Liver (tissue), 9 donors: ENCODE results near the gene NDUFAF8. TPM values are rescaled to one million over a fixed set of nuclear protein-coding genes. Genes with fewer than 3 reads are reported as not detected.

Experiments used
- DNase-seq: peaks from one replicate; pipeline ENCODE4 v3.0.0-alpha.2; 2017; ENCODE audit warnings: low spot score
- H3K27ac ChIP-seq, 2 donors: one replicate each; pipeline ENCODE4 v1.7.0; 2013; ENCODE audit warnings: inconsistent platforms in 2 of 2, low read length in 2 of 2, control low read depth in 1 of 2, low read depth in 1 of 2, mild to moderate bottlenecking in 1 of 2
- H3K27me3 ChIP-seq, 4 donors: one replicate each; pipeline versions ENCODE4 v1.6.1 to v1.7.0; 2013; ENCODE audit warnings: low read length in 3 of 4, inconsistent platforms in 1 of 4, mild to moderate bottlenecking in 1 of 4, moderate library complexity in 1 of 4; ENCODE audit not compliant: control insufficient read depth in 4 of 4, insufficient read depth in 4 of 4
- H3K36me3 ChIP-seq, 4 donors: one replicate each; pipeline versions ENCODE4 v1.6.1 to v1.7.0; 2013; ENCODE audit warnings: low read length in 3 of 4, mild to moderate bottlenecking in 3 of 4, low read depth in 1 of 4, moderate library complexity in 1 of 4; ENCODE audit not compliant: control insufficient read depth in 4 of 4, insufficient read depth in 3 of 4
- H3K4me1 ChIP-seq, 4 donors: one replicate each; pipeline versions ENCODE4 v1.6.1 to v1.7.0; 2013; ENCODE audit warnings: low read length in 3 of 4, mild to moderate bottlenecking in 3 of 4, moderate library complexity in 1 of 4; ENCODE audit not compliant: control insufficient read depth in 4 of 4, insufficient read depth in 4 of 4
- H3K4me3 ChIP-seq, 3 donors: one replicate each; pipeline versions ENCODE4 v1.6.1 to v1.7.0; 2013; ENCODE audit warnings: low read length in 3 of 3, control low read depth in 1 of 3, low read depth in 1 of 3, mild to moderate bottlenecking in 1 of 3
- H3K9ac ChIP-seq, 2 donors: one replicate each; pipeline ENCODE4 v1.7.0; 2013; ENCODE audit warnings: low read length in 2 of 2, mild to moderate bottlenecking in 2 of 2, moderate library complexity in 2 of 2, control low read depth in 1 of 2, low read depth in 1 of 2
- H3K9me3 ChIP-seq, 4 donors: one replicate each; pipeline versions ENCODE4 v1.6.1 to v1.7.0; 2013; ENCODE audit warnings: low read length in 3 of 4; ENCODE audit not compliant: control insufficient read depth in 4 of 4
- ATF3 ChIP-seq: IDR thresholded peaks from 2 replicates; pipeline ENCODE4 v1.6.1; 2016; ENCODE audit warnings: antibody characterized with exemption
- EGR1 ChIP-seq, 2 donors: IDR thresholded peaks; 2 replicates each; pipeline ENCODE4 v1.6.1; 2016 to 2018; ENCODE audit warnings: antibody characterized with exemption in 2 of 2, low read depth in 2 of 2
- FOXA1 ChIP-seq: IDR thresholded peaks from 2 replicates; pipeline ENCODE4 v1.6.1; 2016; ENCODE audit warnings: antibody characterized with exemption
- FOXA2 ChIP-seq: IDR thresholded peaks from 2 replicates; pipeline ENCODE4 v1.6.1; 2016; ENCODE audit warnings: antibody characterized with exemption
- GABPA ChIP-seq, 2 donors: IDR thresholded peaks in 1 of 2; conservative IDR thresholded peaks in 1 of 2; 2 replicates each; pipeline ENCODE4 v1.6.1; 2016; ENCODE audit warnings: antibody characterized with exemption in 2 of 2, mild to moderate bottlenecking in 1 of 2, moderate library complexity in 1 of 2
- HNF4A ChIP-seq, 2 donors: conservative IDR thresholded peaks; 2 replicates each; pipeline ENCODE4 v1.6.1; 2016; ENCODE audit warnings: antibody characterized with exemption in 2 of 2, mild to moderate bottlenecking in 2 of 2
- HNF4G ChIP-seq: IDR thresholded peaks from 2 replicates; pipeline ENCODE4 v1.6.1; 2016; ENCODE audit warnings: antibody characterized with exemption
- JUND ChIP-seq, 2 donors: IDR thresholded peaks; 2 replicates each; pipeline ENCODE4 v1.6.1; 2016; ENCODE audit warnings: antibody characterized with exemption in 2 of 2
- MAX ChIP-seq: IDR thresholded peaks from 2 replicates; pipeline ENCODE4 v1.6.1; 2016; ENCODE audit warnings: antibody characterized with exemption
- NR2F2 ChIP-seq: IDR thresholded peaks from 2 replicates; pipeline ENCODE4 v1.6.1; 2016; ENCODE audit warnings: antibody characterized with exemption
- RAD21 ChIP-seq, 2 donors: IDR thresholded peaks; 2 replicates each; pipeline ENCODE4 v1.6.1; 2016; ENCODE audit warnings: antibody characterized with exemption in 2 of 2, mild to moderate bottlenecking in 2 of 2
- RXRA ChIP-seq, 2 donors: IDR thresholded peaks; 2 replicates each; pipeline ENCODE4 v1.6.1; 2017 to 2018; ENCODE audit warnings: antibody characterized with exemption in 2 of 2, mild to moderate bottlenecking in 1 of 2
- TAF1 ChIP-seq: conservative IDR thresholded peaks from 2 replicates; pipeline ENCODE4 v1.6.1; 2016; ENCODE audit warnings: antibody characterized with exemption, mild to moderate bottlenecking
- YY1 ChIP-seq: IDR thresholded peaks from 2 replicates; pipeline ENCODE4 v1.6.1; 2016; ENCODE audit warnings: antibody characterized with exemption, mild to moderate bottlenecking
- WGBS: extraction: QIAGEN DNeasy Blood & Tissue Kit; methylation state at CpG from one replicate; pipeline ENCODE4 v1.1.7; 2013; 5-methylcytosine and 5-hydroxymethylcytosine counted together
- polyA plus RNA-seq, 2 donors: library from polyadenylated mRNA; stranded (reverse) in 1 of 2; unstranded in 1 of 2; fragments of 200-250 nt in 1 of 2; fragments of >200 nt in 1 of 2; fragmentation: Nextera tagmentation in 1 of 2; extraction: Ambion mirVana in 1 of 2; gene quantifications; one replicate each; pipeline versions ENCODE4 v1.2.1 to v1.2.3, GENCODE V29; 2013 to 2015
- total RNA-seq, 2 donors: library from RNA; depleted of rRNA; stranded (reverse); fragments of >200 nt; gene quantifications; one replicate each; pipeline ENCODE4 v1.2.3, GENCODE V29; 2014
- TF ChIP-seq, protein P1 (sequence below): IDR thresholded peaks from 2 replicates; pipeline ENCODE4 v1.6.1; 2016; ENCODE audit warnings: antibody characterized with exemption
- TF ChIP-seq, protein P2 (sequence below): IDR thresholded peaks from 2 replicates; pipeline ENCODE4 v1.6.1; 2016; ENCODE audit warnings: antibody characterized with exemption, mild to moderate bottlenecking
- TF ChIP-seq, protein P3 (sequence below): fragments of 150-350 bp; IDR thresholded peaks from 2 replicates; pipeline ENCODE4 v1.5.1; 2017; ENCODE audit warnings: improper control_type of control experiment, low read depth, low read length; ENCODE audit not compliant: missing input control
- donor health status: healthy.
- donor health status: healthy.
- donor health status: healthy.
- donor health status: healthy.
- donor health status: healthy.

The NDUFAF8 gene
- total and polyA plus RNA-seq, 4 donors, result 8.3 to 67.4 (median 15.5) TPM

DNA sequence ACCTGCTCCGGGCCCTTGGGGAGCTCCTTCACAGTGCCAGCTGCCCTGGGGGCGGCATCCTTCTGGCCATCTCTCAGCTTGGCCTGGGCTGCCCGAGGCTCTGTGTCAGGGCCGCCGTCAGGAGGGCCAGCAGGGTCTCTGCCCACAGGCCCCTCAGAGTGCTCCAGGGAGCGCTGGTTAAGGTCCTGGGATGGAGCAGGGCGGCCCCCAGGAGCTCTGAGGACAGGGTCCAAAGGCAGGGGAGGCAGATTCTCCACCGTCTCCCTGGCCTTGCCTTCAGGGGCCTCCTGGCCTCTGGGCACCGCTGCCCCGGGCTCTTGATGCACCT lies 7.2 kb downstream of the NDUFAF8 start:
- DNase-seq, result no peak
- Histone ChIP-seq H3K4me3 (no peak overlapping the region), H3K27ac (no peak overlapping the region), H3K9me3 (no peaks in the 10 kb centered on the region), H3K4me1 (peaks cover 0 to 6% (median 0%) of the 10 kb centered on the region in 4 donors), H3K36me3 (peaks cover 0 to 20% (median 14%) of the 10 kb centered on the region in 4 donors), H3K27me3 (no peaks in the 10 kb centered on the region), H3K9ac (no peak overlapping the region)
- no peak for TF ChIP-seq MAX
- no peak for TF ChIP-seq ATF3
- TF ChIP-seq HNF4G, result no peak
- TF ChIP-seq, protein P1, sequence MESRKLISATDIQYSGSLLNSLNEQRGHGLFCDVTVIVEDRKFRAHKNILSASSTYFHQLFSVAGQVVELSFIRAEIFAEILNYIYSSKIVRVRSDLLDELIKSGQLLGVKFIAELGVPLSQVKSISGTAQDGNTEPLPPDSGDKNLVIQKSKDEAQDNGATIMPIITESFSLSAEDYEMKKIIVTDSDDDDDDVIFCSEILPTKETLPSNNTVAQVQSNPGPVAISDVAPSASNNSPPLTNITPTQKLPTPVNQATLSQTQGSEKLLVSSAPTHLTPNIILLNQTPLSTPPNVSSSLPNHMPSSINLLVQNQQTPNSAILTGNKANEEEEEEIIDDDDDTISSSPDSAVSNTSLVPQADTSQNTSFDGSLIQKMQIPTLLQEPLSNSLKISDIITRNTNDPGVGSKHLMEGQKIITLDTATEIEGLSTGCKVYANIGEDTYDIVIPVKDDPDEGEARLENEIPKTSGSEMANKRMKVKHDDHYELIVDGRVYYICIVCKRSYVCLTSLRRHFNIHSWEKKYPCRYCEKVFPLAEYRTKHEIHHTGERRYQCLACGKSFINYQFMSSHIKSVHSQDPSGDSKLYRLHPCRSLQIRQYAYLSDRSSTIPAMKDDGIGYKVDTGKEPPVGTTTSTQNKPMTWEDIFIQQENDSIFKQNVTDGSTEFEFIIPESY, result no peak
- TF ChIP-seq JUND (IDR thresholded peaks at IDR 0.05), result no peak
- TF ChIP-seq GABPA (IDR thresholded peaks at IDR 0.05 in 1 of 2, conservative IDR thresholded peaks at IDR 0.05 in 1 of 2), result no peak
- TF ChIP-seq TAF1, result no peak
- TF ChIP-seq RXRA (IDR thresholded peaks at IDR 0.05), result no peak
- TF ChIP-seq NR2F2, result no peak
- TF ChIP-seq FOXA2, result no peak
- no peak for TF ChIP-seq EGR1 (IDR thresholded peaks at IDR 0.05; ENCODE audit: low read depth in 2 of 2)
- TF ChIP-seq HNF4A (conservative IDR thresholded peaks at IDR 0.05), result no peak
- TF ChIP-seq, protein P2, sequence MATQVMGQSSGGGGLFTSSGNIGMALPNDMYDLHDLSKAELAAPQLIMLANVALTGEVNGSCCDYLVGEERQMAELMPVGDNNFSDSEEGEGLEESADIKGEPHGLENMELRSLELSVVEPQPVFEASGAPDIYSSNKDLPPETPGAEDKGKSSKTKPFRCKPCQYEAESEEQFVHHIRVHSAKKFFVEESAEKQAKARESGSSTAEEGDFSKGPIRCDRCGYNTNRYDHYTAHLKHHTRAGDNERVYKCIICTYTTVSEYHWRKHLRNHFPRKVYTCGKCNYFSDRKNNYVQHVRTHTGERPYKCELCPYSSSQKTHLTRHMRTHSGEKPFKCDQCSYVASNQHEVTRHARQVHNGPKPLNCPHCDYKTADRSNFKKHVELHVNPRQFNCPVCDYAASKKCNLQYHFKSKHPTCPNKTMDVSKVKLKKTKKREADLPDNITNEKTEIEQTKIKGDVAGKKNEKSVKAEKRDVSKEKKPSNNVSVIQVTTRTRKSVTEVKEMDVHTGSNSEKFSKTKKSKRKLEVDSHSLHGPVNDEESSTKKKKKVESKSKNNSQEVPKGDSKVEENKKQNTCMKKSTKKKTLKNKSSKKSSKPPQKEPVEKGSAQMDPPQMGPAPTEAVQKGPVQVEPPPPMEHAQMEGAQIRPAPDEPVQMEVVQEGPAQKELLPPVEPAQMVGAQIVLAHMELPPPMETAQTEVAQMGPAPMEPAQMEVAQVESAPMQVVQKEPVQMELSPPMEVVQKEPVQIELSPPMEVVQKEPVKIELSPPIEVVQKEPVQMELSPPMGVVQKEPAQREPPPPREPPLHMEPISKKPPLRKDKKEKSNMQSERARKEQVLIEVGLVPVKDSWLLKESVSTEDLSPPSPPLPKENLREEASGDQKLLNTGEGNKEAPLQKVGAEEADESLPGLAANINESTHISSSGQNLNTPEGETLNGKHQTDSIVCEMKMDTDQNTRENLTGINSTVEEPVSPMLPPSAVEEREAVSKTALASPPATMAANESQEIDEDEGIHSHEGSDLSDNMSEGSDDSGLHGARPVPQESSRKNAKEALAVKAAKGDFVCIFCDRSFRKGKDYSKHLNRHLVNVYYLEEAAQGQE, result no peak
- no peak for TF ChIP-seq YY1
- TF ChIP-seq RAD21 (IDR thresholded peaks at IDR 0.05), result no peak
- TF ChIP-seq FOXA1, result no peak
- TF ChIP-seq, protein P3, sequence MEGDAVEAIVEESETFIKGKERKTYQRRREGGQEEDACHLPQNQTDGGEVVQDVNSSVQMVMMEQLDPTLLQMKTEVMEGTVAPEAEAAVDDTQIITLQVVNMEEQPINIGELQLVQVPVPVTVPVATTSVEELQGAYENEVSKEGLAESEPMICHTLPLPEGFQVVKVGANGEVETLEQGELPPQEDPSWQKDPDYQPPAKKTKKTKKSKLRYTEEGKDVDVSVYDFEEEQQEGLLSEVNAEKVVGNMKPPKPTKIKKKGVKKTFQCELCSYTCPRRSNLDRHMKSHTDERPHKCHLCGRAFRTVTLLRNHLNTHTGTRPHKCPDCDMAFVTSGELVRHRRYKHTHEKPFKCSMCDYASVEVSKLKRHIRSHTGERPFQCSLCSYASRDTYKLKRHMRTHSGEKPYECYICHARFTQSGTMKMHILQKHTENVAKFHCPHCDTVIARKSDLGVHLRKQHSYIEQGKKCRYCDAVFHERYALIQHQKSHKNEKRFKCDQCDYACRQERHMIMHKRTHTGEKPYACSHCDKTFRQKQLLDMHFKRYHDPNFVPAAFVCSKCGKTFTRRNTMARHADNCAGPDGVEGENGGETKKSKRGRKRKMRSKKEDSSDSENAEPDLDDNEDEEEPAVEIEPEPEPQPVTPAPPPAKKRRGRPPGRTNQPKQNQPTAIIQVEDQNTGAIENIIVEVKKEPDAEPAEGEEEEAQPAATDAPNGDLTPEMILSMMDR, result no peak
- WGBS, result 95% methylated on average over 10 of the region's 10 CpGs
